GM19023 (cell line): ENCODE results near the gene CENPA.
A peak's percentile ranks its signal among the peaks of the same experiment; 100 is the strongest.
"Not testable (repeated sequence)": the region's sequence is repeated elsewhere in the genome, so short reads cannot be mapped to it uniquely, and the experiment has no call there.

Experiments
- ATAC-seq: cut with Tn5 transposase; IDR thresholded peaks from one replicate; pipeline ENCODE4 v1.9.1; 2021; ENCODE audit warnings: mild to moderate bottlenecking, moderate library complexity; ENCODE audit not compliant: unreplicated experiment

Gene CENPA

GRCh38 chr2:26759845-26760244 lies 26.0 kb upstream of the CENPA start:
- ATAC-seq = no peak

GRCh38 chr2:26760991-26761390 lies 24.9 kb upstream of the CENPA start:
- not testable (repeated sequence) for ATAC-seq

- ATAC-seq = no peak
Observed at GRCh38 chr2:26763019-26763418, 22.8 kb upstream of the CENPA start.

- ATAC-seq = peak; percentile 83
Observed at GRCh38 chr2:26764078-26764887, 21.6 kb upstream of the CENPA start, which contains the start of gene SLC35F6. SLC35F6 (plus strand) TSS chr2:26764284; CDS start chr2:26764350, 66 bp downstream.

- ATAC-seq = no peak
Observed at GRCh38 chr2:26764906-26765305, 20.9 kb upstream of the CENPA start.

GRCh38 chr2:26765475-26766200 lies 20.2 kb upstream of the CENPA start:
- ATAC-seq = no peak

- no peak for ATAC-seq
Observed at GRCh38 chr2:26767129-26767528, 18.7 kb upstream of the CENPA start.

- no peak for ATAC-seq
Observed at GRCh38 chr2:26767894-26768487, 17.9 kb upstream of the CENPA start.

- ATAC-seq = no peak
Observed at GRCh38 chr2:26768759-26769088, 17.1 kb upstream of the CENPA start.

- no peak for ATAC-seq
Observed at GRCh38 chr2:26769089-26769761, 16.6 kb upstream of the CENPA start.

GRCh38 chr2:26770986-26771586 lies 14.8 kb upstream of the CENPA start:
- no peak for ATAC-seq

- no peak for ATAC-seq
Observed at GRCh38 chr2:26772064-26773001, 13.5 kb upstream of the CENPA start.

- no peak for ATAC-seq
Observed at GRCh38 chr2:26776195-26776800, 9.6 kb upstream of the CENPA start.

- no peak for ATAC-seq
Observed at GRCh38 chr2:26778098-26778497, 7.8 kb upstream of the CENPA start.

GRCh38 chr2:26778507-26778906 lies 7.3 kb upstream of the CENPA start:
- no peak for ATAC-seq

GRCh38 chr2:26780203-26780760 lies 5.6 kb upstream of the CENPA start:
- no peak for ATAC-seq

GRCh38 chr2:26782876-26783704 lies 2.8 kb upstream of the CENPA start:
- no peak for ATAC-seq

GRCh38 chr2:26784570-26785234 lies 1.2 kb upstream of the CENPA start:
- ATAC-seq = no peak
